Right atrium auricular region (tissue), 2 donors: ENCODE data around the gene DPYSL3. TPM values are rescaled to one million over a fixed set of nuclear protein-coding genes. Genes with fewer than 3 reads are reported as not detected.

Experiments used
- DNase-seq: peaks from one replicate; pipeline ENCODE4 v3.0.0-alpha.2; 2019; ENCODE audit warnings: low spot score
- H3K27ac ChIP-seq, 2 donors: fragments of 200-600 bp; sonication (generic); 1 replicate in 1 of 2; 2 replicates in 1 of 2; pipeline ENCODE4 v1.5.1; 2016 to 2019
- H3K27me3 ChIP-seq, 2 donors: fragments of 200-600 bp; sonication (generic); one replicate each; pipeline versions ENCODE4 v1.5.1 to v1.6.0; 2017 to 2019
- H3K36me3 ChIP-seq: fragments of 200-600 bp; sonication (generic); one replicate; pipeline ENCODE4 v1.5.1; 2016
- H3K4me1 ChIP-seq, 2 donors: fragments of 200-600 bp; sonication (generic); one replicate each; pipeline versions ENCODE4 v1.5.1 to v1.6.0; 2017 to 2019
- H3K4me3 ChIP-seq, 2 donors: fragments of 200-600 bp; sonication (generic); 1 replicate in 1 of 2; 2 replicates in 1 of 2; pipeline ENCODE4 v1.5.1; 2017 to 2019; ENCODE audit warnings: mild to moderate bottlenecking in 1 of 2, moderate library complexity in 1 of 2
- H3K9me3 ChIP-seq, 2 donors: fragments of 200-600 bp; sonication (generic); one replicate each; pipeline ENCODE4 v1.5.1; 2019
- CTCF ChIP-seq, 2 donors: fragments of 200-600 bp; sonication (generic); IDR thresholded peaks; one replicate each; pipeline ENCODE4 v1.5.1; 2019; ENCODE audit warnings: antibody characterized with exemption in 2 of 2
- total RNA-seq, 2 donors: library from RNA; depleted of rRNA; stranded (reverse); fragments of >200 nt; gene quantifications; one replicate each; pipeline ENCODE4 v1.1.0, GENCODE V29; 2016

DPYSL3 gene
- total RNA-seq, 2 donors from 2014 or later: 45.3 to 56.2 TPM

GRCh38 chr5:147387109-147387508, 122.8 kb downstream of the DPYSL3 start:
- no peaks in the 10 kb centered on the region for H3K36me3 ChIP-seq
- no peaks in the 10 kb centered on the region for H3K27me3 ChIP-seq
- no peaks in the 10 kb centered on the region for H3K9me3 ChIP-seq
- no peaks in the 10 kb centered on the region for H3K4me1 ChIP-seq
- no peak for DNase-seq
- no peak overlapping the region for H3K27ac ChIP-seq
- H3K4me3 ChIP-seq: no peak overlapping the region
- TF ChIP-seq CTCF (IDR thresholded peaks at IDR 0.05): no peak

- no peak for DNase-seq
- Histone ChIP-seq H3K4me3 (no peak overlapping the region), H3K27me3 (no peaks in the 10 kb centered on the region), H3K27ac (no peak overlapping the region), H3K36me3 (no peaks in the 10 kb centered on the region), H3K4me1 (no peaks in the 10 kb centered on the region), H3K9me3 (peaks cover 0 to 4% of the 10 kb centered on the region in 2 donors)
- no peak for TF ChIP-seq CTCF (IDR thresholded peaks at IDR 0.05)
Observed at GRCh38 chr5:147384346-147385193, 125.3 kb downstream of the DPYSL3 start.

GRCh38 chr5:147382776-147383175, 127.1 kb downstream of the DPYSL3 start:
- H3K9me3 ChIP-seq: peaks cover 0 to 4% of the 10 kb centered on the region in 2 donors
- H3K27ac ChIP-seq: peak overlapping the region in 1 of 2 donors; percentile 31
- H3K4me1 ChIP-seq: no peaks in the 10 kb centered on the region
- no peaks in the 10 kb centered on the region for H3K27me3 ChIP-seq
- no peaks in the 10 kb centered on the region for H3K36me3 ChIP-seq
- no peak for TF ChIP-seq CTCF (IDR thresholded peaks at IDR 0.05)
- no peak for DNase-seq
- H3K4me3 ChIP-seq: peak overlapping the region; percentile 25 to 33

- no peak overlapping the region for H3K4me3 ChIP-seq
- H3K27me3 ChIP-seq: no peaks in the 10 kb centered on the region
- no peaks in the 10 kb centered on the region for H3K36me3 ChIP-seq
- no peak for DNase-seq
- H3K4me1 ChIP-seq: no peaks in the 10 kb centered on the region
- no peak for TF ChIP-seq CTCF (IDR thresholded peaks at IDR 0.05)
- H3K27ac ChIP-seq: no peak overlapping the region
- H3K9me3 ChIP-seq: peaks cover 0 to 4% of the 10 kb centered on the region in 2 donors
Observed at GRCh38 chr5:147381555-147381954, 128.3 kb downstream of the DPYSL3 start.

GRCh38 chr5:147377682-147378081, 132.2 kb downstream of the DPYSL3 start:
- H3K27ac ChIP-seq: no peak overlapping the region
- TF ChIP-seq CTCF (IDR thresholded peaks at IDR 0.05): no peak
- H3K27me3 ChIP-seq: no peaks in the 10 kb centered on the region
- no peaks in the 10 kb centered on the region for H3K36me3 ChIP-seq
- no peak for DNase-seq
- H3K4me3 ChIP-seq: no peak overlapping the region
- H3K4me1 ChIP-seq: no peaks in the 10 kb centered on the region
- peaks cover 0 to 4% of the 10 kb centered on the region in 2 donors for H3K9me3 ChIP-seq
